G401 (cell line): Measurements from ENCODE around the gene EEIG1. TPM values are rescaled to one million over a fixed set of nuclear protein-coding genes. Genes with fewer than 3 reads are reported as not detected.

Experiments
- DNase-seq: peaks from one replicate; pipeline ENCODE4 v3.0.0-alpha.2; 2015; ENCODE audit warnings: low spot score
- in situ Hi-C: cut with HindIII; loops from 2 replicates; pipeline ENCODE4 v1.10.0; 2016; ENCODE audit warnings: low sequenced_read_pairs, mixed read lengths
- total RNA-seq: library from RNA; depleted of rRNA; stranded (reverse); fragments of >200 nt; shearing (Covaris generic); gene quantifications from 2 replicates; pipeline ENCODE4 v1.2.3, GENCODE V29; 2014

The EEIG1 gene
- total RNA-seq, 1 experiment from 2014 or later = 12.4 TPM

DNA sequence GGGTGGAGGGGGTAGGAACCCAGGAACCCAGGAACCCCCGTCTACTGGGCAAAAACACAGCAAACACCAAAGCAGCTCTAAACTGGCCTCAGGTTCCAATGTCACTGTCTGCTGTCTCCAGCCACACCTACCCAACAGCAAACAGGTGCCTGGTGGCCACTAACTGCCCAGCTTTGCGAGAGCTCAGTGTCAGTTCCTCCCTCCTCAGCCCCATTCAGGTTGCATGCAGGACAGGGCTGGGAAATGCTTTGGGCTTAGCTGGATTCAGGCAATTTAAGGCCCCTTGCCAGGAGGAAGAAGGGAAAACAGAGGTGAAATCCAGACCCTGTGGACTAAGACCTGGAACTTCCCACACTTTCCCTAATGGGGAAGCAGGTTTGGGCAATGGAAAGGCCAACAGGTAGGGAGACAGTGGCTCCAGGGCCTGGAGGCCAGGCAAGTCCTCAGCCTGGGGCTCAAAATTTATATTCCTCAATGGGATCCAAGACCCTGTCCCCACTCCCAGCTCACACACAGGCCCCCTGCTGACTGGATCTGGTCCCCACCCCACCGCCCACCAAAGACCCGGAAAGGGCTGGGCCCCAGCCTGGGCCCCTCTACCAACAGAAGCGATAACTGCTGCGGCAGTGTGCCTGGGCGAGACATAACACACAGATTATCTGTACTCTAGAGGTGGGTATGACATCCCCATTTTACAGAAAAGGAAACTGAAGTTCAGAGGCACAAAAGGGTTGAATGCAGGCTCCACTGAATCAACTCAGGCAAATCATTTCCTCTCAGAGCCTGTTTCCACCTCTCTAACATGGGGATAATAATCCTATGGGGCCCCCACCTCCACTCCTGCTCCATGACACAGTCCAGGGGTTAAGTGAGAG is 3.5 kb downstream of the EEIG1 start:
- DNase-seq = no peak
- in situ Hi-C loops = no loop called here

DNA sequence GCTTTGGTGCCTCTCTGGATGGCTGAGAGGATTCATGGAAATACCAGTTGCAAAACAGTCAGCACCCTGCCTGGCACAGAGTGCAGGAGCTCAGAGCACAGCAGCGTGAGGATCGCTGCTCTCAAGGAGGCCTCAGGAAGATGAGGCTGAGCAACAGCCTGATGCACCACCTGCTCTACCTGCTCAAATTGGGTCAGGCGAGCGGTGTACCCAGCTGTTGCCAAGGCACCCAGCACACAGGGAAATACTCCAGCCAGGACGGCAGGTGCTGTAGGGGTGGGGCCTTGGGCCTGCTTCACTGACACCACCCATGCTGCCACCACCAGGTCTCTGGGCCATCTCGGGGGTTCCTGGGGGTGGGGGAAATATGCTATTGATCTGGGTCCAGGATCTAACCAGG is 4.3 kb downstream of the EEIG1 start:
- in situ Hi-C loops = no loop called here
- DNase-seq = peak; percentile 77

DNA sequence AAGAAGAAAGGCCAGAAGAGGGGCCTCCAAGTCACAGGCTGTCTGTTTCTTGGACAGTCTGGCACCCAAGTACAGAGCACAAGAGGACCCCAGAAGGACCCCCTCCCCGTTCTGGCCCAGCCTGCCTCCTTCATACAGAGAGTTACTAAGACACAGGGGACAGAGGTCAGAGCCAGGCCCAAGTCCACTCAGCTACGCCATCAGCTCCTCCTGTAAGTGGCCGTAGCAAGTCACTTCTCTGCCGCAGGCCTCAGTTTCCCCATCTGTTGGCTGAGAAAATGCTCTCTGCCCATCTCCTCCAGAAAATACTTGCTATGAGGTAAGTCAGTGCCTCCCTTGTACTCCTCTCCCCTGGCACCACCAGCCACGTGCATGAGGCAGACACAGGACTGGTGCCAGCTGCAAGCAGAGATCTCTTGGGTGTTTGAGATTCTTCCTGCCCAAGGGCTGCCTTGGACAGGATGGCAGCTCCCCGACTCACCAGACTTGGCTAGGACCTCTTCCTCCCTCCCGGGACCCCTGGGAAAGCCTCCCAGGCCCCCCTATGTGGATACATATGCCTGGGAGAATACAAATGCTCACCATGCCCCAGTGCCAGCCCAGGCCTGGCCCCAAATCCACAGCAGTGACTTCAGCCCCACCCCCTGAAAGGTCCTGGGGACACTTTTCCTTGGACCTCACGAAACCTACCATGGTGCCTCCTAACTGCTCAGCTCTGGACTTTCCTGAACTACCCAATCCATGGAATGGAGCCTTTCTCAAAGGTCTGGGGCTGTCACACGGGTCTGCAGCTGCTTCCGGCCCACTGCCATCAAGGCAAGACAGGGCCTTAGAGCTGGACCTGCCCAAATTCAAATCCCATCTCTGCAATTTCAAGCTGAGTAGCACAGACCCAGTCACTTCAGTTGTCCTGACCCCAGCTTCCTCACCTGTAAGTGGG is 5.1 kb downstream of the EEIG1 start:
- in situ Hi-C loops = no loop called here
- DNase-seq = no peak

DNA sequence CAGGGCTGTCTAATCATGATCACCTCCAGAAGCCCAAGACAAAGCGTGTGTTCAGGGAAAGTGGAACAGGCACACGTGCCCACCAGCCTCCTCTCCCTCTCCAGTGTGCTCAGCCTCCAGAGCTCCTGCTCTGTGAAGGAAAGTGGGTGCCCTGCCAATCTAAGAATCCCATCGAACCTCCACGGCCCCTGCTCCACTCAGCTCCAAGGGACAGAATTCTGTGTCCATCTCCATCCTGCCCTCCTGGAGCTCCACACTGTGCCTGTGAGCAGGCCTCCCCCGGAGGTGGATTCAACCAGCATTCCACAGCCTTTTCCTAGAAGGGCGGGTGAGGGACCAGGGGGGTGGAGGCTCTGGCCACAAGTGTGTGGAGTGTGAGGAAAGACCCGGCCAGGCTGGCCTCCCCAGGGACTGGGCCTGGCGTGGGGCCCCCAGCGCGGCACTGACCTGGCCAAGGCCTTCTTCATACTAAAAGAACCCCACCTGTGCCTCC is 6.0 kb downstream of the EEIG1 start:
- in situ Hi-C loops = no loop called here
- DNase-seq = no peak

DNA sequence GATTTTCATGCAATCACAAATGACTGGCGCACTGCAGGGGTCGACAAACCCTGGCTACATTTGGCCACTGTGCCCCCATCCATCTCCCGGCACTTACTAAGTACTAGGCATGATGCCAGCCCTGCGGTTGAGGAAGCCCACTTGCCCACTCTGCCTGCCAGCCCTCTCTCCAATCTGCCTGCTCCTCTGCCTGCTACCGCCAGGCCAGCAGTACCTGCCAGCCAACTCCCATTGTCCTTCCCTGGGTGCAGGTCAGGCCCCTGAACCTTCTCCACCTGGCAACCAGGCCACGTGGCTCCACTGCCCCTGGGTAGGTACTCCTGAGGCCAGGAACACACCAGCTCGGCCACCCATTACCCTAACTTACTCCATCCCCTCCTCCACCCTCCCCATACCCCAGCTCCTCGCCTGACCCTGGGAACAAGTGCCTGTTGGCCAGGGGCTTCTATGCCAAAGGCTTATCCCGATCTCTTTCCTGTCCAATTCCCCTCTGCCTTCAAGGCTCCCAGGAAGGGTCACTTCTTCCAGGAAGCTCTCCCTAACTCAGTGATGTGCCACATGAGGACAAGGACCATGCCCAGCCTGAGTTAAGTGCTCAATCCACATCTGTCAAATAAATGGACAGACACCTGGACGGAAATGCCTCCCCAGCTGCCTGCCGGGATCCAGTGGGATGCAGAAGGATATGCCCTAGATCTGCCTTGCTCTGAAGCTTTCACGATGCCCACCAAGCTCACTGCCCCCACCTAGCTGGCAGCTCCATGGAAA is 6.6 kb downstream of the EEIG1 start:
- DNase-seq = no peak
- in situ Hi-C loops = no loop called here

DNA sequence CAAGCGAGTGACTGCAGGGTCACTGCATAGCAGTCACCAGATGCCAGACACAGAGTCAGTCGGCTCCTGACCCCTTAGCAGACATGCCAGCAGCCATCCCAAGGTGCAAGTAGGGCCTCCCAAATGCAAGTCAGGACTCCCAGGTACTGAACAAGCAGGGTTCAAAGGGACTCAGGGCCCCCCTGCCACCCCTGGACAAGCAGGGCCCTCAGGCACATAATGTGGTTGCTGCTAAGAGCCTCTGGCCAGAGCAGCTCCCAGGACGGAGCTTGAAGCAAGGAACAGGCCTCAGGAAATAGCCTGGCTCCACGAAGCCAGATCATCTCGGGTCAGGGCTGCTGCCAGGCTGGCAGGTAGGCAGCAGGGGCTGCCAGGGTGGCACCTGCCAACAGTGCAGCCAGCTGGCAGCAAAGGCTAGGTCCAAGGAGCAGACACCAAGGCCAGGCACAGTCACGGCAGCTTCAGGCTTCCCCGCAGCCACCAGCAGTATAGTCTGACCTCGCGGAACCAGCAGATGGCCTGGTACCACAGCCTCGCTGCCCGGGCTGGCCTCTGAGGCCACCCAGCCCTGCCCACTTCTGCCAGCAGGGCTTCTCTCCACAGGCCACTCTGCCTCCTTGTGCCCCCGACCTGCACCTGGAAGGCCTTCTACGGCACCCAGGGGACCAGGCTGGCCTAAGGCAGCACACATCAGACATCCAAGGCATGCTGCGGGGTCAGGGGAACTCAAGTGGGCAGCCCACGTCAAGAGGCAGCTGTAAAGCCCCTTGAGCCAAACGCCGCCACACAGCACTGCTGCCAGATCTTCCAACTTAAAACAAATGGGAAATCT is 7.4 kb downstream of the EEIG1 start:
- in situ Hi-C loops = no loop called here
- peak; percentile 98 for DNase-seq

DNA sequence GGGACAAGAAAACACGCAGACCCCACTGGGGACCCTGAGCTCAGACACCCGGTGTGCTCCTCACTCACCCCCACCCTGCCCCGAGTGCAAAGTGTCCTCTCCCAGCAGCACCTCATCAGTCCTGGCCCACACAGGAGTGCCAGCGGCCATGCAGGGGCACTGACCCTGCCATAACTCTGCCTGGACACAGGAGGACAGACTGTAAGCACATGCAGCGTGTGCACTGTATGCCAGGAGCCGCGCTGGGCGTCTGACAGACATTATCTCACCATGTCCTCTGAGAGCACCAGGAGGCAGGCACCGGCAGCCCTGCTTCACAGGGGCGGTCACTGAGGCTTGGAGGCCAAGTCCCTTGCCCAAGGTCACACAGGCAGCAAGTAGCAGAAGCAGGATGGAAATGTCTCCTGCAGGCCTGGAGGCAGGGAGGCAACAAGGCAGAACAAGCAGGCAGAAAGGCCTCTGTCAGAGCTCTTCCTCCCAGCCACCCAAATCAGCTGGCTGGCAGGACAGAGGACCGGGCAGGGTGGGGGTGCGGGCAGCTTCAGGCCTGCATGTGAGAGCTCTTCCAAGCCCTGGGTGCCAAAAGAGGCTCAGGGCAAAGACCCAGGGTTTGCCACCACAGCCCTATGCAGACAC is 8.4 kb downstream of the EEIG1 start:
- in situ Hi-C loops = no loop called here
- DNase-seq = no peak

DNA sequence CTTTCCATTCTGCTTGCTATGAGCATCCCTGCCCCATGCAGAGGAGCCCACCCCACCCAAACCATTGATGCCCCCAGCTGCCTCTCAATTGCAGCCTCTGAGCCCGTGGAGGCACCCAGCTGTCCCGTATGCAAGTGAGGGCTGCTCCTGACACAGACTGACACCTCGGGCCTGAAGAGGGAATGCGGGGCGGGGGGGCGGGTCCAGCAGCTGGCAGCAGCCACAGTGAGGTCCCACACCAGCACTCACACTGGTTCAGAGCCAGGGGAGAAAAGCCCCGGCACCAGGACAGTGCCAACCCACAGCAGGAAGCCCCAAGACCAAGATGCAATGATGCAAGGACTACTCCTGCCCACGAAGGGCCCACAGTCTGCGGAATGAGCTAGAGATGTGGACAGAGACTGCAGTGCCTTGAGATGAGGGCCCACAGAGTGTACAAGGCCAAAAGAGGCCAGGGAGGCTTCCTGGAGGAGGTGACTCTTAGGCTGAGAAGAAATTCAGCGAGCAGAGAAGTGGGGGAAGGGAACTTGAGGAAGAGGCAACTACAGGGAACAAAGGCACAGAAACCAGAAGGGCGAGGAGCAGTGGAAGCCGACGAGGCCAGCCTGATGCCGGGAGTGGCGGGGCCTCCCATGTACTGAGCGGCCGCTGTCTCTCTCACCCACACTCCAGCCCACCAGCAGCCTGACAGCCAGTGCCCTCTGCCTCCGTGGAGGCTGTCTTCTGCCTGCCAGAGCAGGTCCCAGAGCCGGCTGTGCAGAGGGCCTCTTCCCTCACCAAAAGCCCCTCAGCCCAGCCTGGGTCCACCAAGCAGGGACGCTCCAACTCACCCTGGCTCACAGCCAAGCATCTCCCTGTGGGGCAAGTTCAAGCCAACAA is 9.2 kb downstream of the EEIG1 start:
- in situ Hi-C loops = no loop called here
- no peak for DNase-seq

DNA sequence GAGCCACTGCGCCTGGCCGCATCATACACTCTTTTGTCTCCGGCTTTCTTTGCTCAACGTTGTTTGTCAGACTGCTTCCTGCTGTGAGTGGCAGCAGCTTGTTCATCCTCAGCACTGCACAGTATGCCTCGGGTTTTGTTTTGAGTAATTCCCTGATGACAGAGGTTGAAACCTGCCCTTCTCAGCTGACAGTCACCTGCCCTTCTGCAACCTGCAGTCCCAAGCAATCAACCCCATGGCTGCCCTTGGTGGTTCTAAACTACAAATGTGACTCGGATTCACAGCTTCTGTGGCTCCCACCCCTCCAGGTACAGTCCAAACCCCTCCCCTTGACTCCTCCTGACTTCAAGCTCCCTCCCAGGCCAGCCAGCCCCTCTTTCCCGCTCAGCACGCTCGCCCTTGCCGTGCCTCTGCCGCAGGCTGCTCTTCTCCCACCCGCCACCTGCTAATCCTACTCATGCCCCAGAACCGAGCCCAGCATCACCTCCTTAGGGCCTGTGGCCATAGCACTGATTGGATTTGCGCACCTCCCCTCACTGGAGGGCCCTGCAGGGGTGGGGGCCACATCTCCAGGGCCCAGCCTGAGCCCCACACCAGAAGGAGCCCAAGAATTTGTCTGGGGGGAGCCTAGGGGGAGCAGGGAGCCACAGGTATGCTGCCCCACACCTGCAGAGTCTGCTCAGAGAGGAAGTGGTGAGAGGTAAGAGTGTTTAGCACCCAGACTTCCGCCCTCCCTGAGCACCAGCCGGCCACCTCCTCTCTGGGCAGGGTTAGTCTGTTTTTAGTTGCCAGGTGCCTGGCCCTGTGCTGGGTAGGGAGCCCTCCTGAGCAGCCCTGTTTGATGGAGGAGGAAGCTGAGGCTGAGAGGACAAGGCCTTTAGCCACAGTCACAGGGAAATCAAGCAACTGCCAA is 10.1 kb downstream of the EEIG1 start:
- no peak for DNase-seq

DNA sequence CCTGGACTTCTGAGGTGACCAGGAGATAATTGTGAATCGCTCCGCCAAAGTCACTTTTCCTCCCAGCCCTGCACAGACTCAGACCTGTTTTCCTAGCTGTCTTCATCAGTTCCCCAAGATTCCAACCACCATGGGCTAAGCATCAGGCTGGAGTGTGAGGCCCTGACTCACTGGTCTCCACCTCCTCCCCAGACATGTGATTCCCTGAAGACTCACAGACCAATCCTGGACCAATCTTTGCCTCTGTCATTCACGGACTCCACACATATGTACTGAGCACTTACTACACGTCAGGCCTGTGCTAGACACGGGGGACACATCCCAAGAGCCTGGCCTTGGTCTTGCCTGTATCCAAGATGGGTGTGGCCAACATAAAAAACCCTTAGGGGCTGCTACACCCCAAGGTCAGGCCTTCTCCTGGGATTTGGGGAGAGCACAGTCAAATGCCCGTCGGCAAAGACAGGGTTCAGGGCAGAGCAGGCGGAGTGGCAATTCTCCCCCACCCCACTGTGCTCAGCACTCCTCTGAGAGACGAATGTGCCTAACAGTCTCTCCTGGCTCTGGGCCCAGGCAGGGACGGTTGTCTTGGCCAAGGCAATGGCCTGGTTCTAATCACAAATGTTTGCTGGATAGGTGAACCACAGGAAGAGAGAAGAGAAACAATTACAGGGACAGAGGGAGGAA is 11.9 kb downstream of the EEIG1 start:
- in situ Hi-C loops = no loop called here
- DNase-seq = peak; percentile 95

More for the DNA sequence above, 10.1 kb downstream of the EEIG1 start:
- in situ Hi-C loops = no loop called here

DNA sequence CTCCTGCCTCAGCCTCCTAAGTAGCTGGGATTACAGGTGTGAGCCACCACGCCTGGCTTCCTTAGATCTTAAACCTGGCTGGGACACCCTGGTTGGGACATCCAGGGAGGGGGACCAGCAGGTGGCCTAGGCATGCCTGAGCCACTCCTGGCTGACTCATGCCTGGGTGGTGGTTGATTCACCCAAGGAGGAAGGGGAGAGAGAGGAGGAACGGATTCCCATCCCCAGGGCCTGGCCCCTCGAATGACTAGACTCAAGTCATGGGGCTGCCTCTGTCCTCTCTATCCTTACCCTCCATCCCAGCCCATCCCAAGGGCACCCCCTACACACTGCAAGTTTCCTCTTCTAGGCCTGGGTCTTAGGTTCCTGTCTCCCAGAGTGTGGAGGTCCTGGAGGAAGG is 12.7 kb downstream of the EEIG1 start:
- in situ Hi-C loops = no loop called here
- DNase-seq = no peak

DNA sequence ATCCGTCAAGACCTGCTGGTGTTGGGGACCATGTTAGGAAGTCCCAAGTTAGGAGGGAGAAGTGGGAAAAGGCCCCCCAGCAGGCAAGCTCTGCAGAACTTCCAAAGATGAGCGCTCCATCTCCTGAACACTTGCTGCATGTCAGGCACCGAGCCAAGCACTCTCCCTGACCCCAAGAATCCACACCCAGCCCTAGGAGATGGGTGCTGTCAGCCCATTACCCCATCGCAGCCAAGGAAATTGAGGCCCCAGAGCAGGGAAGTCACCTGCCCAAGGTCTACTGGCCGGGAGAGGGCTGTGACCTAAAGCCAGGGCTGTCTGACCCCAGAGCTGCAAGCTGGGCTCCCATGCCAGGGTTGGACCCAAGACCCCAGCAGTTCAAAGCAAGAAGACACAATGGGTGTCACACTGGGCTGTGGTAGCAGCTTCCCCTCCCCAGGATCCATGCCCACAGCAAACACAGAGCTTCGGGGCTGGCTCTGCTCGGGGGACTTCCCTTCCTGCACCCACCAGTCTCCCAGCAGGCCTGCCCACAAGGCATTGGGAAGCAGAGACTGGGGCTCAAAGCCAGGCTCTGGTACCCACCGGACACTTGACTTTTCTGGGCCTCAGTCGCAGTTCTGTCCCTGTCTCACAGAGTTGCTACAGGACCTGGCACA is 13.5 kb downstream of the EEIG1 start:
- DNase-seq = no peak
- in situ Hi-C loops = no loop called here

DNA sequence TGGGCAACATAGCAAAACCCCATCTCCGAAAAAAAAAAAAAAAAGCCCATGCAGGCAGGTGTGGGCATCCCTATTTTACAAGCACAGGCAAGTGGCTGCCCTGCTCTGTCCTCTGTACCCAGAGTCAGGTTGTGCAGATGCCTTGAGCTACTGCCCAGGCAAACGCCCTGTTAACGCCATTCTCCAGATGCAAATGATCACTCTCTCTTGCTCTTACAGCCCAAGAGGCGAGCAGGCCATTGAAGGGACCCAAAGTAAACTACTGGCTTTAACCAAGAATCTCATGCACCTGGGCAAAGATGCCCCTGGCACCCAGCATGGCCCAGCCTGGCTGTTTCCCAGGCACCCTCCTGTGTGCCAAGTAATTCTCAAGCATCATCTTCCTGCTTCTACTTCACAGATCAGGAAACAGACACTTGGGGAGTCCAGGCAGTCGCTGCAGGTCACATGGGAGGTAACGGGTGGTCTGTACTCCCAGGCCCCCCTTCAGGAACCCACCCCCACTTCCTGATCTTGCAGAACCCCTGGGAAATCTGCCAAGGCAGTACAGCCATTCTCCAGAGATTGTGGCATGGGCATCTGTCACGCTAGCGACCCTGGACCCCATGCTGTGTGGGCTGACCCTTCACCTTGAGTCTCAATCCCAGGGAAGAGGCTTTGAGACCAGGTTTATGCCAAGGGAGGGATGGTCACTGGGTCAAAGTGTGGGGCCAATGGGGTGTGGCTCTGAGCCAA is 14.2 kb downstream of the EEIG1 start:
- in situ Hi-C loops = no loop called here
- no peak for DNase-seq

DNA sequence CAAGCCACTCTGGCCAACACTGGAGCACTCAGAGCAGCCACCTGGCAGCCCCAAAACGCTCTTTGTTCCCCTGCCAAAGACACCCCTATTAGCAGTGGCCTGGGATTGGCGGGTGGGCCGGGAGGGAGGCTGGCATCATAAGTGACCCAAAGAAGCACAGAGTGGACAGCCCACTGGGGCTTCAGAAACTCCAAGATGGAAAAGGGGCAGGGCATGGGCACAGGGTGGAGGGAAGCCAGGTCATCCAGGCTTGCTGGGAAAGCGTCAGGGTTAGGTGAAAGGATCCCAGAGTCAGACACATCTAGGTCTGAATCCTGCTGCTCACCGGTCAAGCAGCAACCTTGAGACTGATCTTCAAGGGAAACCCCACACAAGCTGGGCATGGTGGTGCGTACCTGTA is 14.8 kb downstream of the EEIG1 start:
- no peak for DNase-seq

More for the DNA sequence above, 14.8 kb downstream of the EEIG1 start:
- in situ Hi-C loops = no loop called here
